Glutamatergic neuron (in vitro differentiated cells): ENCODE results near the gene GNLY. TPM values are rescaled to one million over a fixed set of nuclear protein-coding genes. Genes with fewer than 3 reads are reported as not detected.

Source experiments
- DNase-seq: peaks from one replicate; pipeline ENCODE4 v3.0.0; 2022
- H3K27ac Mint-ChIP-seq: one replicate; pipeline ENCODE4 v1.8.0; 2020; ENCODE audit warnings: mild to moderate bottlenecking, mixed read lengths, inconsistent platforms; ENCODE audit not compliant: unreplicated experiment
- H3K27me3 Mint-ChIP-seq: one replicate; pipeline ENCODE4 v1.8.0; 2020; ENCODE audit warnings: mild to moderate bottlenecking, moderate library complexity, mixed read lengths, inconsistent platforms; ENCODE audit not compliant: unreplicated experiment
- H3K36me3 Mint-ChIP-seq: one replicate; pipeline ENCODE4 v1.8.0; 2020; ENCODE audit warnings: mild to moderate bottlenecking, mixed read lengths, inconsistent platforms; ENCODE audit not compliant: unreplicated experiment
- H3K4me1 Mint-ChIP-seq: one replicate; pipeline ENCODE4 v1.8.0; 2020; ENCODE audit warnings: mild to moderate bottlenecking, low read depth, mixed read lengths, inconsistent platforms; ENCODE audit not compliant: unreplicated experiment
- H3K4me3 Mint-ChIP-seq: one replicate; pipeline ENCODE4 v1.8.0; 2020; ENCODE audit warnings: mild to moderate bottlenecking, mixed read lengths, inconsistent platforms; ENCODE audit not compliant: unreplicated experiment
- H3K9me3 Mint-ChIP-seq: one replicate; pipeline ENCODE4 v1.8.0; 2020; ENCODE audit warnings: mild to moderate bottlenecking, moderate library complexity, mixed read lengths, inconsistent platforms; ENCODE audit not compliant: unreplicated experiment
- CTCF ChIP-seq: fragments of 200-600 bp; sonication (generic); IDR thresholded peaks from one replicate; pipeline ENCODE4 v1.5.0; 2021; ENCODE audit not compliant: partially characterized antibody, unreplicated experiment
- total RNA-seq: library from RNA; stranded (reverse); fragmentation: NEBNext Ultra II Directional; extraction: Animal tissue kit (Norgen Biotek cat#: 25700); gene quantifications from one replicate; pipeline ENCODE4 v1.2.1, GENCODE V29; 2021; ENCODE audit not compliant: unreplicated experiment

The GNLY gene
- total RNA-seq, 1 donor from 2014 or later, result not detected

GRCh38 chr2:85666016-85666415 is 28.1 kb upstream of the GNLY start:
- Mint-ChIP-seq H3K36me3 (no peaks in the 10 kb centered on the region), H3K4me3 (no peak overlapping the region), H3K9me3 (peaks cover 11% of the 10 kb centered on the region), H3K27me3 (peaks cover 11% of the 10 kb centered on the region), H3K4me1 (peaks cover 9% of the 10 kb centered on the region), H3K27ac (no peak overlapping the region)
- DNase-seq, result no peak
- no peak for TF ChIP-seq CTCF

- Mint-ChIP-seq H3K27me3 (peaks cover 11% of the 10 kb centered on the region), H3K9me3 (peaks cover 11% of the 10 kb centered on the region), H3K36me3 (no peaks in the 10 kb centered on the region), H3K27ac (no peak overlapping the region), H3K4me3 (no peak overlapping the region), H3K4me1 (peaks cover 9% of the 10 kb centered on the region)
- TF ChIP-seq CTCF, result no peak
- DNase-seq, result no peak
Observed at GRCh38 chr2:85666435-85667316, 27.5 kb upstream of the GNLY start.

- DNase-seq, result no peak
- Mint-ChIP-seq H3K4me3 (no peak overlapping the region), H3K36me3 (no peaks in the 10 kb centered on the region), H3K27ac (no peak overlapping the region), H3K4me1 (peaks cover 4% of the 10 kb centered on the region), H3K27me3 (peaks cover 11% of the 10 kb centered on the region), H3K9me3 (peaks cover 11% of the 10 kb centered on the region)
- TF ChIP-seq CTCF, result no peak
Observed at GRCh38 chr2:85667561-85668008, 26.6 kb upstream of the GNLY start.

GRCh38 chr2:85668009-85668856 is 25.9 kb upstream of the GNLY start, which contains the start of gene SFTPB:
Gene SFTPB (minus strand): TSS chr2:85668199. CDS start chr2:85668183, 16 bp downstream.
- H3K9me3 Mint-ChIP-seq, result peaks cover 8% of the 10 kb centered on the region
- H3K4me1 Mint-ChIP-seq, result peaks cover 4% of the 10 kb centered on the region
- no peak for TF ChIP-seq CTCF
- no peak for DNase-seq
- H3K4me3 Mint-ChIP-seq, result no peak within 1 kb of the TSS
- H3K27me3 Mint-ChIP-seq, result peaks cover 11% of the 10 kb centered on the region
- H3K36me3 Mint-ChIP-seq, result no peaks in the 10 kb centered on the region
- H3K27ac Mint-ChIP-seq, result no peak within 1 kb of the TSS
